ENCODE data around the gene TMEM97.

GRCh38 chr17:28372945-28373274 is 53.9 kb downstream of the TMEM97 start:
- TF ChIP-seq, protein P1, sequence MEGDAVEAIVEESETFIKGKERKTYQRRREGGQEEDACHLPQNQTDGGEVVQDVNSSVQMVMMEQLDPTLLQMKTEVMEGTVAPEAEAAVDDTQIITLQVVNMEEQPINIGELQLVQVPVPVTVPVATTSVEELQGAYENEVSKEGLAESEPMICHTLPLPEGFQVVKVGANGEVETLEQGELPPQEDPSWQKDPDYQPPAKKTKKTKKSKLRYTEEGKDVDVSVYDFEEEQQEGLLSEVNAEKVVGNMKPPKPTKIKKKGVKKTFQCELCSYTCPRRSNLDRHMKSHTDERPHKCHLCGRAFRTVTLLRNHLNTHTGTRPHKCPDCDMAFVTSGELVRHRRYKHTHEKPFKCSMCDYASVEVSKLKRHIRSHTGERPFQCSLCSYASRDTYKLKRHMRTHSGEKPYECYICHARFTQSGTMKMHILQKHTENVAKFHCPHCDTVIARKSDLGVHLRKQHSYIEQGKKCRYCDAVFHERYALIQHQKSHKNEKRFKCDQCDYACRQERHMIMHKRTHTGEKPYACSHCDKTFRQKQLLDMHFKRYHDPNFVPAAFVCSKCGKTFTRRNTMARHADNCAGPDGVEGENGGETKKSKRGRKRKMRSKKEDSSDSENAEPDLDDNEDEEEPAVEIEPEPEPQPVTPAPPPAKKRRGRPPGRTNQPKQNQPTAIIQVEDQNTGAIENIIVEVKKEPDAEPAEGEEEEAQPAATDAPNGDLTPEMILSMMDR (IDR thresholded peaks at IDR 0.05; ENCODE audit: low read length), result no peak
- TF ChIP-seq EZH2 (IDR thresholded peaks at IDR 0.05; ENCODE audit: borderline replicate concordance, low read length), result no peak

All from OCI-LY1 (cell line).